ENCODE data around the gene FSD1.
"Not testable (repeated sequence)": the region's sequence is repeated elsewhere in the genome, so short reads cannot be mapped to it uniquely, and the experiment has no call there.

FSD1 gene

GRCh38 chr19:4286141-4286540, 18.3 kb upstream of the FSD1 start:
- not testable (repeated sequence) for DNase-seq

- no peak for DNase-seq
Observed at GRCh38 chr19:4288091-4288777, 16.2 kb upstream of the FSD1 start.

GRCh38 chr19:4291184-4291732, 13.1 kb upstream of the FSD1 start:
- DNase-seq: no peak

GRCh38 chr19:4292515-4292914, 11.9 kb upstream of the FSD1 start:
- no peak for DNase-seq

- DNase-seq: no peak
Observed at GRCh38 chr19:4294389-4294788, 10.0 kb upstream of the FSD1 start.

- DNase-seq: peak; percentile 94
Observed at GRCh38 chr19:4295972-4296771, 8.2 kb upstream of the FSD1 start.

- DNase-seq: no peak
Observed at GRCh38 chr19:4297901-4298809, 6.2 kb upstream of the FSD1 start.

GRCh38 chr19:4298810-4299550, 5.4 kb upstream of the FSD1 start:
- no peak for DNase-seq

GRCh38 chr19:4300589-4300988, 3.8 kb upstream of the FSD1 start:
- no peak for DNase-seq

GRCh38 chr19:4301590-4302242, 2.7 kb upstream of the FSD1 start:
- DNase-seq: no peak

GRCh38 chr19:4302243-4302640, 2.2 kb upstream of the FSD1 start, which contains the start of gene TMIGD2:
Gene TMIGD2, minus strand, starts transcription at chr19:4302389. Its CDS starts 4 bp downstream, at chr19:4302385.
- DNase-seq: no peak

- no peak for DNase-seq
Observed at GRCh38 chr19:4303819-4304537, 420 bp upstream of the FSD1 start.

GRCh38 chr19:4305257-4305612, 837 bp downstream of the FSD1 start:
- no peak for DNase-seq

GRCh38 chr19:4305659-4306058, 1.3 kb downstream of the FSD1 start:
- DNase-seq: no peak

- DNase-seq: no peak
Observed at GRCh38 chr19:4310247-4311121, 6.1 kb downstream of the FSD1 start.

GRCh38 chr19:4313847-4314490, 9.6 kb downstream of the FSD1 start:
- DNase-seq: no peak

GRCh38 chr19:4316956-4317355, 12.6 kb downstream of the FSD1 start:
- no peak for DNase-seq

GRCh38 chr19:4318460-4318859, 14.1 kb downstream of the FSD1 start:
- DNase-seq: no peak

- no peak for DNase-seq
Observed at GRCh38 chr19:4319067-4319718, 14.8 kb downstream of the FSD1 start.

Data from NCI-H1694 treated with DMSO at 0.1 percent for 48 hours (cell line).